ENCODE results near the gene HAPLN2.

The HAPLN2 gene

DNA sequence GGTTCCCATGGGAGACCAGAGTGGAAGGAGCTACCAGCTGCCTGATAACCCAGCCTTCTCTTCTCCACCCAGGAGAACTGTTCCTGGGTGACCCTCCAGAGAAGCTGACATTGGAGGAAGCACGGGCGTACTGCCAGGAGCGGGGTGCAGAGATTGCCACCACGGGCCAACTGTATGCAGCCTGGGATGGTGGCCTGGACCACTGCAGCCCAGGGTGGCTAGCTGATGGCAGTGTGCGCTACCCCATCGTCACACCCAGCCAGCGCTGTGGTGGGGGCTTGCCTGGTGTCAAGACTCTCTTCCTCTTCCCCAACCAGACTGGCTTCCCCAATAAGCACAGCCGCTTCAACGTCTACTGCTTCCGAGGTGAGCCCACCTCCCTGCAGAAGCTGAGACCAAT lies 29.3 kb downstream of the HAPLN2 start:
- H3K27me3 ChIP-seq = no peaks in the 10 kb centered on the region

DNA sequence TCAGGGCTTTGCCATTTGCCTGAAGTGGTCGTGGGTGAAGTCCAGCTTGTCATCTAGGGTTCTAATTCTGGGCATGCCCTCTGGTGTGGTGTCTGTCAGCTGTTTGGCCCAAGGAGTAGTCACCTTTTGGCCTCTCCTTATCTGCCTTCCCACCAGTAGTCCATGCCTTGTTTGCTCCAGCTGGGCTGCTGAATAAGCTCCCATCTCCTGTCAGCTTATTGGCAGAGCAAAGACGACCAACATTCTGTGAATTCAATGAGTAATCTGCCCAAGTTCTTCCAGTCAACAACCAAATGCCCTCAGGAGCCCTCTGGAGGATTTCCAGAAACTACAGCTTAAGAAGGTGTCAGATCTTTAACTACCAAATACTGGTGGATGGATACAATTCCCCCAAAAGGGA lies 29.7 kb downstream of the HAPLN2 start:
- Histone ChIP-seq H3K36me3 (no peaks in the 10 kb centered on the region; the same call in 1 of the 2 replicates), H3K27me3 (no peaks in the 10 kb centered on the region), H3K9me3 (no peaks in the 10 kb centered on the region; the same call in 1 of the 2 replicates), H3K4me3 (ENCODE audit: low read depth, low read length) (no peak overlapping the region), H3K4me1 (0 out of 2 replicates have a peak, but pooled peaks cover 3% of the 10 kb centered on the region)
- TF ChIP-seq, protein P1, sequence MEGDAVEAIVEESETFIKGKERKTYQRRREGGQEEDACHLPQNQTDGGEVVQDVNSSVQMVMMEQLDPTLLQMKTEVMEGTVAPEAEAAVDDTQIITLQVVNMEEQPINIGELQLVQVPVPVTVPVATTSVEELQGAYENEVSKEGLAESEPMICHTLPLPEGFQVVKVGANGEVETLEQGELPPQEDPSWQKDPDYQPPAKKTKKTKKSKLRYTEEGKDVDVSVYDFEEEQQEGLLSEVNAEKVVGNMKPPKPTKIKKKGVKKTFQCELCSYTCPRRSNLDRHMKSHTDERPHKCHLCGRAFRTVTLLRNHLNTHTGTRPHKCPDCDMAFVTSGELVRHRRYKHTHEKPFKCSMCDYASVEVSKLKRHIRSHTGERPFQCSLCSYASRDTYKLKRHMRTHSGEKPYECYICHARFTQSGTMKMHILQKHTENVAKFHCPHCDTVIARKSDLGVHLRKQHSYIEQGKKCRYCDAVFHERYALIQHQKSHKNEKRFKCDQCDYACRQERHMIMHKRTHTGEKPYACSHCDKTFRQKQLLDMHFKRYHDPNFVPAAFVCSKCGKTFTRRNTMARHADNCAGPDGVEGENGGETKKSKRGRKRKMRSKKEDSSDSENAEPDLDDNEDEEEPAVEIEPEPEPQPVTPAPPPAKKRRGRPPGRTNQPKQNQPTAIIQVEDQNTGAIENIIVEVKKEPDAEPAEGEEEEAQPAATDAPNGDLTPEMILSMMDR (IDR thresholded peaks at IDR 0.05; ENCODE audit: low read depth, low read length) = no peak
- no peak for DNase-seq

More for the DNA sequence above, 29.3 kb downstream of the HAPLN2 start:
- TF ChIP-seq, protein P1 (IDR thresholded peaks at IDR 0.05; ENCODE audit: low read depth, low read length) = no peak
- DNase-seq = no peak
- Histone ChIP-seq H3K4me1 (0 out of 2 replicates have a peak, but pooled peaks cover 3% of the 10 kb centered on the region), H3K4me3 (ENCODE audit: low read depth, low read length) (no peak overlapping the region), H3K36me3 (no peaks in the 10 kb centered on the region; the same call in 1 of the 2 replicates), H3K9me3 (no peaks in the 10 kb centered on the region; the same call in 1 of the 2 replicates)

DNA sequence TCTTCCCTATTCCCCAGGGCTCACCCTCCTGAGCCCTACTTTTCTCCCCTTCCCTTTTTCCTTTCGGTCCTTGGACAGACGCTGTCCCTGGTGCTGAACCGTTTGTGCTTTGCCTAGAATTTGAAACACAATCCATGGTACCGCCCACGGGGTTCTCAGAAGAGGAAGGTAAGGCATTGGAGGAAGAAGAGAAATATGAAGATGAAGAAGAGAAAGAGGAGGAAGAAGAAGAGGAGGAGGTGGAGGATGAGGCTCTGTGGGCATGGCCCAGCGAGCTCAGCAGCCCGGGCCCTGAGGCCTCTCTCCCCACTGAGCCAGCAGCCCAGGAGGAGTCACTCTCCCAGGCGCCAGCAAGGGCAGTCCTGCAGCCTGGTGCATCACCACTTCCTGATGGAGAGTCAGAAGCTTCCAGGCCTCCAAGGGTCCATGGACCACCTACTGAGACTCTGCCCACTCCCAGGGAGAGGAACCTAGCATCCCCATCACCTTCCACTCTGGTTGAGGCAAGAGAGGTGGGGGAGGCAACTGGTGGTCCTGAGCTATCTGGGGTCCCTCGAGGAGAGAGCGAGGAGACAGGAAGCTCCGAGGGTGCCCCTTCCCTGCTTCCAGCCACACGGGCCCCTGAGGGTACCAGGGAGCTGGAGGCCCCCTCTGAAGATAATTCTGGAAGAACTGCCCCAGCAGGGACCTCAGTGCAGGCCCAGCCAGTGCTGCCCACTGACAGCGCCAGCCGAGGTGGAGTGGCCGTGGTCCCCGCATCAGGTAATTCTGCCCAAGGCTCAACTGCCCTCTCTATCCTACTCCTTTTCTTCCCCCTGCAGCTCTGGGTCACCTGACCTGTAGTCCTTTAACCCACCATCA lies 33.1 kb downstream of the HAPLN2 start:
- no peak for DNase-seq
- H3K9me3 ChIP-seq = no peaks in the 10 kb centered on the region; the same call in 1 of the 2 replicates
- no peaks in the 10 kb centered on the region for H3K27me3 ChIP-seq
- peaks cover 10% of the 10 kb centered on the region for H3K4me1 ChIP-seq
- no peak overlapping the region for H3K4me3 ChIP-seq (ENCODE audit: low read depth, low read length)
- no peaks in the 10 kb centered on the region for H3K36me3 ChIP-seq
- TF ChIP-seq, protein P1 (IDR thresholded peaks at IDR 0.05; ENCODE audit: low read depth, low read length) = no peak

DNA sequence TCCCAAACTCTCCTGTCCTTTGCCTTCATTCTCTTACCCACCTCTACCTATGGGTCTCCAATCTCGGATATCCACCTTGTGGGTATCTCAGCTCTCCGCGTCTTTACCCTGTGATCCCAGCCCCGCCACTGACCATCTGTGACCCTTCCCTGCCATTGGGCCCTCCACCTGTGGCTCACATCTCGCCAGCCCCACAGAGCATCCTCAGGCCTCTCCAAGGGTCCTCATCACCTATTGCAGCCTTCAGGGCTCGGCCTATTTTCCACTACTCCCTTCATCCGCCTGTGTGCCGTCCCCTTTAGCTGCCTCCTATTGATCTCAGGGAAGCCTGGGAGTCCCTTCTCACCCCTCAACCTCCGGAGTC lies 33.8 kb downstream of the HAPLN2 start:
- TF ChIP-seq, protein P1 (IDR thresholded peaks at IDR 0.05; ENCODE audit: low read depth, low read length) = no peak
- Histone ChIP-seq H3K4me3 (ENCODE audit: low read depth, low read length) (no peak overlapping the region), H3K27me3 (no peaks in the 10 kb centered on the region), H3K36me3 (no peaks in the 10 kb centered on the region), H3K4me1 (peaks cover 10% of the 10 kb centered on the region), H3K9me3 (no peaks in the 10 kb centered on the region; the same call in 1 of the 2 replicates)
- DNase-seq = no peak

DNA sequence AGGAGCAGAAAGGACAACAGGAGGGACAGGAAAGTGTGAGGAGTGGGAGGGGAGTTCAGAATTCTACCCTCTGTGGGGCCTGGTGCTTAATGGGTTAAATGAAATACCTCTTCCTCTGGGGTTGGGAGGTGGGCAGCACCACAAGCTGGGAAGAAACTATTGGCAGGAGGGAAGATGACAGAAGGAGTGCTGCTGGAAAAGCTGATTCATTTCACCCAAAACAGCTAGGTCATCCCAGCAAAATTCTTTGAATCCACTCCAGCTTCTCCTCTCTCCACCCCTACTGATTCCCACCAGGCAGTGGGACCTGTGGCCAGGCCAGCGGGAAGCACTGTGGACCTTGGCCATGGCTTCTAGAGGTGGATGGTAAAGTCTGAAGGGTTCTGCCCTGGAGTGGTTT lies 35.5 kb downstream of the HAPLN2 start:
- H3K27me3 ChIP-seq = no peaks in the 10 kb centered on the region

More for the DNA sequence above, 35.5 kb downstream of the HAPLN2 start:
- H3K4me1 ChIP-seq = peaks cover 8% of the 10 kb centered on the region
- no peak for DNase-seq
- TF ChIP-seq, protein P1 (IDR thresholded peaks at IDR 0.05; ENCODE audit: low read depth, low read length) = no peak
- H3K4me3 ChIP-seq (ENCODE audit: low read depth, low read length) = no peak overlapping the region
- no peaks in the 10 kb centered on the region; the same call in 1 of the 2 replicates for H3K9me3 ChIP-seq
- H3K36me3 ChIP-seq = no peaks in the 10 kb centered on the region

All from BE2C (cell line).